T-helper 22 cell (primary cell): ENCODE results near the gene BCLAF3.
A peak's percentile ranks its signal among the peaks of the same experiment; 100 is the strongest.

Source experiments
- DNase-seq: peaks from one replicate; pipeline ENCODE4 v3.0.0-alpha.2; 2020; ENCODE audit warnings: low read depth

BCLAF3 gene

GRCh38 chrX:19990556-19991349, at the start of gene BCLAF3:
TSS of gene BCLAF3 (minus strand) at chrX:19991061. CDS start at chrX:19970264, 20,797 bp downstream.
- DNase-seq, result peak; percentile 68

GRCh38 chrX:20038966-20039365, 48.1 kb upstream of the BCLAF3 start:
- no peak for DNase-seq

GRCh38 chrX:20037186-20037585, 46.3 kb upstream of the BCLAF3 start:
- no peak for DNase-seq

- DNase-seq, result no peak
Observed at GRCh38 chrX:20032201-20032600, 41.3 kb upstream of the BCLAF3 start.

- no peak for DNase-seq
Observed at GRCh38 chrX:20029728-20030127, 38.9 kb upstream of the BCLAF3 start.

- no peak for DNase-seq
Observed at GRCh38 chrX:20028588-20028987, 37.7 kb upstream of the BCLAF3 start.

- DNase-seq, result no peak
Observed at GRCh38 chrX:20026278-20026677, 35.4 kb upstream of the BCLAF3 start.

GRCh38 chrX:20019672-20020365, 29.0 kb upstream of the BCLAF3 start:
- DNase-seq, result no peak

GRCh38 chrX:20016616-20016945, 25.7 kb upstream of the BCLAF3 start:
- no peak for DNase-seq

- DNase-seq, result no peak
Observed at GRCh38 chrX:20015945-20016615, 25.2 kb upstream of the BCLAF3 start.

GRCh38 chrX:20015422-20015821, 24.6 kb upstream of the BCLAF3 start:
- no peak for DNase-seq

GRCh38 chrX:20011608-20012007, 20.7 kb upstream of the BCLAF3 start:
- DNase-seq, result no peak

- no peak for DNase-seq
Observed at GRCh38 chrX:20007962-20008622, 17.2 kb upstream of the BCLAF3 start.

- no peak for DNase-seq
Observed at GRCh38 chrX:20005883-20006282, 15.0 kb upstream of the BCLAF3 start.

- no peak for DNase-seq
Observed at GRCh38 chrX:20001588-20001987, 10.7 kb upstream of the BCLAF3 start.

- DNase-seq, result no peak
Observed at GRCh38 chrX:19991350-19991718, 473 bp upstream of the BCLAF3 start.

- no peak for DNase-seq
Observed at GRCh38 chrX:19990151-19990555, 708 bp downstream of the BCLAF3 start.

- no peak for DNase-seq
Observed at GRCh38 chrX:19987856-19988255, 3.0 kb downstream of the BCLAF3 start.

- DNase-seq, result no peak
Observed at GRCh38 chrX:19986531-19986930, 4.3 kb downstream of the BCLAF3 start.

GRCh38 chrX:19981947-19982346, 8.9 kb downstream of the BCLAF3 start:
- DNase-seq, result no peak

GRCh38 chrX:19975845-19976244, 15.0 kb downstream of the BCLAF3 start:
- DNase-seq, result no peak

GRCh38 chrX:19972984-19973383, 17.9 kb downstream of the BCLAF3 start:
- DNase-seq, result no peak

GRCh38 chrX:19968276-19968675, 22.6 kb downstream of the BCLAF3 start:
- no peak for DNase-seq
